Measurements from ENCODE around the gene GLIS1.
"Not testable (repeated sequence)": the region's sequence is repeated elsewhere in the genome, so short reads cannot be mapped to it uniquely, and the experiment has no call there.

GLIS1 gene

GRCh38 chr1:53555620-53556326 is 183.2 kb downstream of the GLIS1 start:
- DNase-seq = not testable (repeated sequence)

GRCh38 chr1:53554592-53555305 is 184.2 kb downstream of the GLIS1 start:
- DNase-seq = no peak

GRCh38 chr1:53553734-53554509 is 185.0 kb downstream of the GLIS1 start:
- DNase-seq = no peak

- no peak for DNase-seq
Measured at GRCh38 chr1:53552981-53553733, 185.8 kb downstream of the GLIS1 start.

GRCh38 chr1:53552146-53552861 is 186.7 kb downstream of the GLIS1 start:
- DNase-seq = no peak

- DNase-seq = no peak
Measured at GRCh38 chr1:53551428-53551995, 187.5 kb downstream of the GLIS1 start.

- DNase-seq = no peak
Measured at GRCh38 chr1:53550201-53550741, 188.7 kb downstream of the GLIS1 start.

- no peak for DNase-seq
Measured at GRCh38 chr1:53549781-53550180, 189.2 kb downstream of the GLIS1 start.

GRCh38 chr1:53549287-53549686 is 189.7 kb downstream of the GLIS1 start:
- DNase-seq = no peak

- DNase-seq = no peak
Measured at GRCh38 chr1:53548031-53548491, 190.9 kb downstream of the GLIS1 start.

GRCh38 chr1:53547231-53547790 is 191.7 kb downstream of the GLIS1 start:
- DNase-seq = no peak

GRCh38 chr1:53546409-53547155 is 192.4 kb downstream of the GLIS1 start:
- DNase-seq = no peak

- no peak for DNase-seq
Measured at GRCh38 chr1:53545663-53546408, 193.1 kb downstream of the GLIS1 start.

- DNase-seq = no peak
Measured at GRCh38 chr1:53544728-53545515, 194.0 kb downstream of the GLIS1 start.

GRCh38 chr1:53543778-53544695 is 194.9 kb downstream of the GLIS1 start:
- DNase-seq = no peak

GRCh38 chr1:53543130-53543777 is 195.7 kb downstream of the GLIS1 start:
- no peak for DNase-seq

- no peak for DNase-seq
Measured at GRCh38 chr1:53542551-53542950, 196.4 kb downstream of the GLIS1 start.

Data from stimulated activated naive CD4-positive, alpha-beta T cell treated with Interleukin-2 at 50 U/mL for 16 hours (primary cell).